ENCODE results near the gene ZDHHC12.

The ZDHHC12 gene

DNA sequence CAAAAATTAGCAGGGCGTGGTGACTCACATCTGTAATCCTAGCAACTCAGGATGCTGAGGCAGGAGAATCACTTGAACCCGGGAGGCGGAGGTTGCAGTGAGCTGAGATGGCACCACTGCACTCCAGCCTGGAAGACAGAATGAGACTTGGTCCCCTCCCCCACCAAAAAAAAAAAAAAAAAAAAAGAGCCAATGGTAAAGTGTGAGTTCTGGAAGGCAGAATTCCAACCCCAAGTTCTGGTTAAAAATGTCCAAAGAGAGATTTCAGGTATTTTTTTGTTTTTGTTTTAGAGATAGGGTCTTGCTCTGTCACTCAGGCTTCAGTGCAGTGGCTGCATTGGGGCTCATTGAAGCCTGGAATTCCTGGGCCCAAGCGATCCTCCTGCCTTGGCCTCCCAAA lies 36.5 kb downstream of the ZDHHC12 start:
- no peak overlapping the region for H3K4me3 ChIP-seq (ENCODE audit: low read depth, low read length)

DNA sequence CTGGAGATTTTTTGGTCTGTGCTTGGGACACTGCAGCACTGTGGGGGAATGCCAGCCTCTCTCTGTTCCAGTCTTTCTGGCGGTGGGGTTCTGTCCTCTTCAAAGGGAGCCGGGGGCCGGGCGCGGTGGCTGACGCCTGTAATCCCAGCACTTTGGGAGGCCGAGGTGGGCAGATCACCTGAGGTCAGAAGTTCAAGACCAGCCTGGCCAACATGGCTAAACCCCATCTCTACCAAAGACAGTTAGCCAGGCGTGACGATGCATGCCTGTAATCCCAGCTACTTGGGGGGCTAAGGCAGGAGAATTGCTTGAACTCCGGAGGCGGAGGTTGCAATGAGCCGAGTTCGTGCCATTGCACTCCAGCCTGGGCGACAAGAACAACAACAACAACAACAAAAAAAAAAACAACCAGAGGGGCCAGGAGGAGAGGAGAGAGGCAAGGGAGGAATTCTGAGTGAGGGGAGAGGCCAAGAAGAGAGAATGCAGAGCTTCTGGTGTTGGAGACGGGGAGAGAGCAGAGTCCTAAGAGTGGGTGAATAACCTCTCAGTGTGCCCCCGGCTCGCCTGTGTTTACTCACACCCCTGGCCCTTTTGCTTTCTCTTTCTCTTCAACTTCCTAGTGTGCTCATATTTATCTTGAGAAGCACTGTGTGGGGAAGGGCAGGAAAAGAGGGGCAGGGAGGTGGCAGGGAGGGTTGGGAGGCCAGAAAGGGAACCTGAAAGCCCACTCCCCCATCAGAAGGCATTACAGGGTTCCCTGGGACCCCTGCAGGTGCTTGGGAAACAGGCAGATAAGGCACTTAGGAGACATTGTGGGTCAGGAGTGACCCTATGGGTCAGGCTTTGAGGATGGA lies 38.1 kb downstream of the ZDHHC12 start:
- peak; percentile 31 for DNase-seq (ENCODE audit: low read depth)
- TF ChIP-seq, protein P1, sequence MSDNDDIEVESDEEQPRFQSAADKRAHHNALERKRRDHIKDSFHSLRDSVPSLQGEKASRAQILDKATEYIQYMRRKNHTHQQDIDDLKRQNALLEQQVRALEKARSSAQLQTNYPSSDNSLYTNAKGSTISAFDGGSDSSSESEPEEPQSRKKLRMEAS (IDR thresholded peaks at IDR 0.05; ENCODE audit: low read depth, low read length): no peak
- TF ChIP-seq, protein P2, sequence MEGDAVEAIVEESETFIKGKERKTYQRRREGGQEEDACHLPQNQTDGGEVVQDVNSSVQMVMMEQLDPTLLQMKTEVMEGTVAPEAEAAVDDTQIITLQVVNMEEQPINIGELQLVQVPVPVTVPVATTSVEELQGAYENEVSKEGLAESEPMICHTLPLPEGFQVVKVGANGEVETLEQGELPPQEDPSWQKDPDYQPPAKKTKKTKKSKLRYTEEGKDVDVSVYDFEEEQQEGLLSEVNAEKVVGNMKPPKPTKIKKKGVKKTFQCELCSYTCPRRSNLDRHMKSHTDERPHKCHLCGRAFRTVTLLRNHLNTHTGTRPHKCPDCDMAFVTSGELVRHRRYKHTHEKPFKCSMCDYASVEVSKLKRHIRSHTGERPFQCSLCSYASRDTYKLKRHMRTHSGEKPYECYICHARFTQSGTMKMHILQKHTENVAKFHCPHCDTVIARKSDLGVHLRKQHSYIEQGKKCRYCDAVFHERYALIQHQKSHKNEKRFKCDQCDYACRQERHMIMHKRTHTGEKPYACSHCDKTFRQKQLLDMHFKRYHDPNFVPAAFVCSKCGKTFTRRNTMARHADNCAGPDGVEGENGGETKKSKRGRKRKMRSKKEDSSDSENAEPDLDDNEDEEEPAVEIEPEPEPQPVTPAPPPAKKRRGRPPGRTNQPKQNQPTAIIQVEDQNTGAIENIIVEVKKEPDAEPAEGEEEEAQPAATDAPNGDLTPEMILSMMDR (IDR thresholded peaks at IDR 0.05; ENCODE audit: low read depth, low read length): no peak
- TF ChIP-seq POLR2A (IDR thresholded peaks at IDR 0.05; ENCODE audit: extremely low read depth, insufficient read length) (peak; percentile 16), MYC (IDR thresholded peaks at IDR 0.05; ENCODE audit: low read depth, low read length) (no peak)
- H3K4me3 ChIP-seq (ENCODE audit: low read depth, low read length): peak overlapping the region; percentile 92

More for the DNA sequence above, 36.5 kb downstream of the ZDHHC12 start:
- DNase-seq (ENCODE audit: low read depth): no peak
- no peak for TF ChIP-seq POLR2A (IDR thresholded peaks at IDR 0.05; ENCODE audit: extremely low read depth, insufficient read length)
- TF ChIP-seq, protein P1 (IDR thresholded peaks at IDR 0.05; ENCODE audit: low read depth, low read length): no peak
- TF ChIP-seq, protein P2 (IDR thresholded peaks at IDR 0.05; ENCODE audit: low read depth, low read length): no peak
- no peak for TF ChIP-seq MYC (IDR thresholded peaks at IDR 0.05; ENCODE audit: low read depth, low read length)

DNA sequence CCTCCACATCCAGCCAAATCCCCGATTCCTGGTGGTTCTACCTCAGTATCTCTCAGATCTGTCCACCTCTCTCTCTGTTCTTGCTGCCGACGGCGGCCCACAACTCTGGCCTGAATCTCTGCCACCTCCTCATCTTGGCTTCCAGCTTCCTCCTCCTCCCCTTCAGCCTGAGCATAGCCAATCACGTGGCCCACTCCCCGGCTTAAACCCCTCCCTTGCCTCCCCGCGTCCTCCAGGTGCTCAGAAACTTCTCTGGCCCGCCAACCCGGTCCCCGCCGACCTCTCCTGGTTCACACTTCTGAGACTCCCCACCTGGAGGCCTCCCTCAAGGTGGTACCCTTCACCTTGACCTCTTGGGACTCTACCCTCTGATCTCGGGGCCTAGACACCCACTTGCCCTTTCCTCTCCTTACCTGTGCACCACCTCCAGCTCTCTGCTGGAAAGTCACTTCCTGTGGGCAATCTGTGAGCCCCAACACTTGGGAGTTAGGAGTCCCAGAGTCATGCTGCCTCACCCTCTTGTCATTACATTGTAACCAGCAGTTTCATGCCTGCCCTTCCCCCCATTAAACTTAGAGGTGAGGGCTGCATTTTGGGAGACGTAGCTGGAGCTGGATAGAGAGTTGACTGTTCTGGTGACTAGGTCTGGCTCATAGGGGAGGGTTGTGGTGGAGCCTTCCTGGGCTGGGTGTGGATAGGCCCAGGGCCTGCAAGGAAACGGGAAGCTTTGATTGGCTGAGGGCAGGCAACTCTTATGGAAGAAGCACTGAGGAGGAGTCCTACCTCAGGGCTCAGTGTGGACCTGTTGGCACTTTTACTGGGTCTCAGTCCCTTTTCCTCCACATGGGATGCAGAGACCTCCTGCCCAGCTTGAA lies 39.4 kb downstream of the ZDHHC12 start:
- TF ChIP-seq, protein P2 (IDR thresholded peaks at IDR 0.05; ENCODE audit: low read depth, low read length): no peak
- TF ChIP-seq, protein P1 (IDR thresholded peaks at IDR 0.05; ENCODE audit: low read depth, low read length): peak; percentile 96
- TF ChIP-seq MYC (IDR thresholded peaks at IDR 0.05; ENCODE audit: low read depth, low read length): peak; percentile 71
- TF ChIP-seq POLR2A (IDR thresholded peaks at IDR 0.05; ENCODE audit: extremely low read depth, insufficient read length): peak; percentile 91
- H3K4me3 ChIP-seq (ENCODE audit: low read depth, low read length): peak overlapping the region; percentile 92
- DNase-seq (ENCODE audit: low read depth): peak; percentile 86

DNA sequence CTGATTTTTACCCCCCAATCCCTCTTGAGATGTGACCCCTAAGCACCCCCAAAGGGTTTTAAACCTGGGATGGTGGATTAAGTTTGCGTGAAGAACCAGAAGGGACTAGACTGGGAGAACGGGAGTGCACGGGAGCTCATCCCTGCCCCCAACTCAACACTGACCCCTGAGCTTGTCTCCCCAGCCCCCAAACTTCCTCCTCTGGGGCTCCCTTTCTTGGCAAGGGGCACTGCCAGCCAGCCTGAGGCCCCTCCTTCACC lies 39.9 kb downstream of the ZDHHC12 start:
- H3K4me3 ChIP-seq (ENCODE audit: low read depth, low read length): peak overlapping the region; percentile 92
- TF ChIP-seq, protein P2 (IDR thresholded peaks at IDR 0.05; ENCODE audit: low read depth, low read length): no peak
- no peak for TF ChIP-seq POLR2A (IDR thresholded peaks at IDR 0.05; ENCODE audit: extremely low read depth, insufficient read length)
- TF ChIP-seq, protein P1 (IDR thresholded peaks at IDR 0.05; ENCODE audit: low read depth, low read length): no peak
- TF ChIP-seq MYC (IDR thresholded peaks at IDR 0.05; ENCODE audit: low read depth, low read length): no peak
- no peak for DNase-seq (ENCODE audit: low read depth)

DNA sequence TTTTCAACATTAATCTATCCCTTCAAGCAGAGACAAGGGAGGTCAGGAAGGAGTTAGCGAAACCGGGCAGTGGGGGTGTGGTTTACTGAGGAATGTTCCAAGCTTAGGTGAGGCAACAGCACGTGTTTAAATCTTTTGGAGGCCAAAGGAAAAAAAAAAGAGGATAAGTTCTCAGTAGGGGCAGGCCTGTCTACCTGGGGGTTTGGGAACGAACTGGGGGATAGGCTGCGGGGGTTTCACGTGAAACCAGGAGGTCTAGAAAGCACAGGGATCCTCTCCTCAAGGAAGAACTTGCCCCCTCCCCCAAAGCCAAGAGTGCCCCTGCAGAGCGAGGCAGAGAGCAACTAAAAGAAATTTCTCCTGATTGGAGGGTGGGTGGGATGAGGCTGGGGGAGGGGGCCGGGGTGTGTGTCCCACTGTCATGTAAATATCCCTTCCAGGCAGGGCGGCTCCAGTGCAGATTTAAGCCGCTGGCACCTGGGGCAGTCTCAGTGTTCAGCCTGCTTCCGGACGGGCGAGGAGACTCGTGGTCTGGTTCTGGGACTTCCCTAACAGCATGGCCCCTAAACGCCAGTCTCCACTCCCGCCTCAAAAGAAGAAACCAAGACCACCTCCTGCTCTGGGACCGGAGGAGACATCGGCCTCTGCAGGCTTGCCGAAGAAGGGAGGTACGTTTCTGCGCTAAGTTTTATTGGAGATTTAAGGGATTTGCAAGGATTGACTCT lies 40.4 kb downstream of the ZDHHC12 start:
- peak; percentile 77 for DNase-seq (ENCODE audit: low read depth)
- TF ChIP-seq, protein P1 (IDR thresholded peaks at IDR 0.05; ENCODE audit: low read depth, low read length): peak; percentile 72
- no peak for TF ChIP-seq POLR2A (IDR thresholded peaks at IDR 0.05; ENCODE audit: extremely low read depth, insufficient read length)
- TF ChIP-seq, protein P2 (IDR thresholded peaks at IDR 0.05; ENCODE audit: low read depth, low read length): no peak
- TF ChIP-seq MYC (IDR thresholded peaks at IDR 0.05; ENCODE audit: low read depth, low read length): peak; percentile 79
- H3K4me3 ChIP-seq (ENCODE audit: low read depth, low read length): peak overlapping the region; percentile 92
